Measurements from ENCODE around the gene FSCN2.

DNA sequence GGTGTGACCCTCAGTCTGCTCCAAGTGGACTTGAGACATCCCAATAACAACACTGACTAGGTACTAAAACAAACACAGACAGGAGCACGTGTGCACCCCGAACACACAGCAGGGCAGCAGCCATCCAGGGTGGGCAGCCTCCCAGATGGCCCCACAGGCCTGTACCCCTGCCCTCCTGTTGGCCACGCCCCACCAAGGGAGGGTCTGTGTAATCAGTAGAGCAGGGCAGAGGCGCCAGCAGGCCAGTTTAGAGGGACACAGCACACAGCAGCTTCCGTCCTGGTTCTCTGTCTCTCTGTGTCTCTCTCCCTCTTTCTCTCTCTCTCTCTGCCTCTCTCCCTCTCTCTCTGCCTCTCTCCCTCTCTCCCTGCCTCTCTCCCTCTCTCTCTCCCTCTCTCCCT is 37.0 kb upstream of the FSCN2 start:
- TF ChIP-seq, protein P1, sequence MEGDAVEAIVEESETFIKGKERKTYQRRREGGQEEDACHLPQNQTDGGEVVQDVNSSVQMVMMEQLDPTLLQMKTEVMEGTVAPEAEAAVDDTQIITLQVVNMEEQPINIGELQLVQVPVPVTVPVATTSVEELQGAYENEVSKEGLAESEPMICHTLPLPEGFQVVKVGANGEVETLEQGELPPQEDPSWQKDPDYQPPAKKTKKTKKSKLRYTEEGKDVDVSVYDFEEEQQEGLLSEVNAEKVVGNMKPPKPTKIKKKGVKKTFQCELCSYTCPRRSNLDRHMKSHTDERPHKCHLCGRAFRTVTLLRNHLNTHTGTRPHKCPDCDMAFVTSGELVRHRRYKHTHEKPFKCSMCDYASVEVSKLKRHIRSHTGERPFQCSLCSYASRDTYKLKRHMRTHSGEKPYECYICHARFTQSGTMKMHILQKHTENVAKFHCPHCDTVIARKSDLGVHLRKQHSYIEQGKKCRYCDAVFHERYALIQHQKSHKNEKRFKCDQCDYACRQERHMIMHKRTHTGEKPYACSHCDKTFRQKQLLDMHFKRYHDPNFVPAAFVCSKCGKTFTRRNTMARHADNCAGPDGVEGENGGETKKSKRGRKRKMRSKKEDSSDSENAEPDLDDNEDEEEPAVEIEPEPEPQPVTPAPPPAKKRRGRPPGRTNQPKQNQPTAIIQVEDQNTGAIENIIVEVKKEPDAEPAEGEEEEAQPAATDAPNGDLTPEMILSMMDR (IDR thresholded peaks at IDR 0.05) = no peak
- TF ChIP-seq POLR2A (IDR thresholded peaks at IDR 0.05) (no peak), POLR2AphosphoS5 (IDR thresholded peaks at IDR 0.05; ENCODE audit: insufficient read depth in 1 of 2, low read depth in 1 of 2) (no peak)
